Loucy (cell line): ENCODE measurements around the gene ZNF598.

Experiments used
- H2AFZ ChIP-seq: fragments of 200-600 bp; sonication (generic); 2 replicates; pipeline ENCODE4 v1.6.0; 2016; ENCODE audit warnings: antibody characterized with exemption, mild to moderate bottlenecking, low read length, moderate library complexity
- H3F3A ChIP-seq: fragments of 200-600 bp; 2 replicates; pipeline ENCODE4 v1.6.0; 2016; ENCODE audit warnings: antibody characterized with exemption, low read depth, mild to moderate bottlenecking
- H3K27me3 ChIP-seq: fragments of 200-600 bp; sonication (generic); 2 replicates; pipeline ENCODE4 v1.6.1; 2014; ENCODE audit warnings: low read length, mild to moderate bottlenecking; ENCODE audit not compliant: insufficient read depth, poor library complexity, severe bottlenecking
- H3K36me3 ChIP-seq: fragments of 200-600 bp; sonication (generic); 2 replicates; pipeline ENCODE4 v1.6.1; 2016; ENCODE audit warnings: low read length; ENCODE audit not compliant: insufficient read depth
- H3K4me1 ChIP-seq: fragments of 200-600 bp; sonication (generic); 2 replicates; pipeline ENCODE4 v1.5.1; 2014; ENCODE audit warnings: low read length, mild to moderate bottlenecking; ENCODE audit not compliant: insufficient read depth, poor library complexity, severe bottlenecking
- H3K4me2 ChIP-seq: fragments of 200-600 bp; sonication (generic); 2 replicates; pipeline ENCODE4 v1.6.0; 2014; ENCODE audit warnings: antibody characterized with exemption, low read length, low read depth, mild to moderate bottlenecking; ENCODE audit not compliant: poor library complexity, severe bottlenecking
- H3K4me3 ChIP-seq: fragments of 200-600 bp; sonication (generic); 2 replicates; pipeline ENCODE4 v1.5.1; 2014; ENCODE audit warnings: low read length, mild to moderate bottlenecking, mixed read lengths; ENCODE audit not compliant: poor library complexity, severe bottlenecking
- H3K79me2 ChIP-seq: fragments of 200-600 bp; sonication (generic); 2 replicates; pipeline ENCODE4 v1.6.1; 2014; ENCODE audit warnings: low read length; ENCODE audit not compliant: insufficient read depth
- H3K9ac ChIP-seq: fragments of 200-600 bp; sonication (generic); 2 replicates; pipeline ENCODE4 v1.6.0; 2014; ENCODE audit warnings: mild to moderate bottlenecking, low read depth, low read length, moderate library complexity; ENCODE audit not compliant: poor library complexity, severe bottlenecking
- H3K9me2 ChIP-seq: fragments of 200-600 bp; sonication (generic); replicated peaks from 2 replicates; pipeline ENCODE4 v1.6.1; 2016; ENCODE audit warnings: low read depth, low read length, mixed read lengths
- H3K9me3 ChIP-seq: fragments of 200-600 bp; sonication (generic); 2 replicates; pipeline ENCODE4 v1.6.1; 2014; ENCODE audit warnings: mild to moderate bottlenecking, antibody characterized with exemption, low read length, low read depth; ENCODE audit not compliant: insufficient read depth
- H4K20me1 ChIP-seq: fragments of 200-600 bp; sonication (generic); 2 replicates; pipeline ENCODE4 v1.6.0; 2014; ENCODE audit warnings: antibody characterized with exemption, low read length, mild to moderate bottlenecking; ENCODE audit not compliant: insufficient read depth, poor library complexity, severe bottlenecking
- CTCF ChIP-seq: fragments of 200-600 bp; sonication (generic); conservative IDR thresholded peaks from 2 replicates; pipeline ENCODE4 v1.5.1; 2014; ENCODE audit warnings: mild to moderate bottlenecking, antibody characterized with exemption, low read length
- EZH2phosphoT487 ChIP-seq: fragments of 200-600 bp; IDR thresholded peaks from 2 replicates; pipeline ENCODE4 v1.6.1; 2018; ENCODE audit warnings: antibody characterized with exemption, mild to moderate bottlenecking, moderate library complexity, borderline replicate concordance

Gene ZNF598

GRCh38 chr16:2054543-2055245, 45.1 kb upstream of the ZNF598 start:
- H3K4me3 ChIP-seq, result no peak overlapping the region
- H3K9ac ChIP-seq, result no peak overlapping the region
- H2AFZ ChIP-seq, result no peak overlapping the region
- no peak overlapping the region for H3K4me2 ChIP-seq
- H3K4me1 ChIP-seq, result no peaks in the 10 kb centered on the region
- H3K9me3 ChIP-seq, result no peaks in the 10 kb centered on the region
- H3K36me3 ChIP-seq, result no peaks in the 10 kb centered on the region
- no peaks in the 10 kb centered on the region for H3K27me3 ChIP-seq
- no peaks in the 10 kb centered on the region for H3F3A ChIP-seq
- TF ChIP-seq EZH2phosphoT487 (no peak), CTCF (no peak)
- no peaks in the 10 kb centered on the region for H3K79me2 ChIP-seq
- H3K9me2 ChIP-seq, result no peaks in the 10 kb centered on the region
- H4K20me1 ChIP-seq, result no peaks in the 10 kb centered on the region

- Histone ChIP-seq H4K20me1 (no peaks in the 10 kb centered on the region), H2AFZ (no peak overlapping the region)
These were observed 44.3 kb upstream of the ZNF598 start for GRCh38 chr16:2053897-2054296.

GRCh38 chr16:2053211-2053610, 43.6 kb upstream of the ZNF598 start:
- H3K79me2 ChIP-seq, result peaks cover 7% of the 10 kb centered on the region; the same call in 1 of the 2 replicates
- H3K4me1 ChIP-seq, result peaks cover 4% of the 10 kb centered on the region
- no peak for TF ChIP-seq CTCF
- H2AFZ ChIP-seq, result no peak overlapping the region
- H3K9me2 ChIP-seq, result no peaks in the 10 kb centered on the region
- no peaks in the 10 kb centered on the region for H3K9me3 ChIP-seq
- H3K27me3 ChIP-seq, result no peaks in the 10 kb centered on the region
- H3F3A ChIP-seq, result no peaks in the 10 kb centered on the region
- H4K20me1 ChIP-seq, result no peaks in the 10 kb centered on the region
- no peak overlapping the region for H3K4me3 ChIP-seq
- no peak overlapping the region for H3K4me2 ChIP-seq
- no peaks in the 10 kb centered on the region for H3K36me3 ChIP-seq
- H3K9ac ChIP-seq, result no peak overlapping the region

More at GRCh38 chr16:2053897-2054296, 44.3 kb upstream of the ZNF598 start:
- H3F3A ChIP-seq, result no peaks in the 10 kb centered on the region
- H3K9ac ChIP-seq, result no peak overlapping the region
- no peak overlapping the region for H3K4me2 ChIP-seq
- no peak overlapping the region for H3K4me3 ChIP-seq
- H3K9me3 ChIP-seq, result no peaks in the 10 kb centered on the region
- no peaks in the 10 kb centered on the region for H3K4me1 ChIP-seq
- no peaks in the 10 kb centered on the region for H3K79me2 ChIP-seq
- no peaks in the 10 kb centered on the region for H3K27me3 ChIP-seq
- no peak for TF ChIP-seq CTCF
- TF ChIP-seq EZH2phosphoT487, result no peak
- no peaks in the 10 kb centered on the region for H3K36me3 ChIP-seq
- no peaks in the 10 kb centered on the region for H3K9me2 ChIP-seq
